HEK293T (cell line): Measurements from ENCODE around the gene GIGYF2.

ENCODE experiments used
- CTCF ChIA-PET: fragments of 350-600 bp; formaldehyde crosslinking; extraction: SDS; loops from one replicate; lab custom pipeline; 2021; ENCODE audit warnings: antibody characterized with exemption, inconsistent platforms; lab: Yijun Ruan, JAX
- POLR2A ChIA-PET: fragments of 350-600 bp; formaldehyde crosslinking; extraction: SDS; loops from one replicate; lab custom pipeline; 2020; ENCODE audit warnings: antibody characterized with exemption, inconsistent platforms; lab: Yijun Ruan, JAX
- DNase-seq: peaks from one replicate; pipeline ENCODE4 v3.0.0; 2012; ENCODE audit warnings: mixed read lengths; ENCODE audit errors: extremely low spot score
- ARNT ChIP-seq: fragments of 450-650 bp; IDR thresholded peaks from 2 replicates; pipeline ENCODE4 v1.6.1; 2017; ENCODE audit warnings: mild to moderate bottlenecking
- BHLHE40 ChIP-seq: fragments of 450-650 bp; IDR thresholded peaks from 2 replicates; pipeline ENCODE4 v1.6.1; 2016; ENCODE audit warnings: mild to moderate bottlenecking, moderate library complexity, borderline replicate concordance
- CTBP1 ChIP-seq: fragments of 450-650 bp; IDR thresholded peaks from 2 replicates; pipeline ENCODE4 v1.6.1; 2016; ENCODE audit warnings: borderline replicate concordance
- ELF4 ChIP-seq: fragments of 450-650 bp; IDR thresholded peaks from 2 replicates; pipeline ENCODE4 v1.6.1; 2017; ENCODE audit warnings: antibody characterized with exemption
- FOXA1 ChIP-seq: fragments of 450-650 bp; IDR thresholded peaks from 2 replicates; pipeline ENCODE4 v1.6.1; 2016; ENCODE audit warnings: mild to moderate bottlenecking
- FOXK2 ChIP-seq: fragments of 450-650 bp; IDR thresholded peaks from 2 replicates; pipeline ENCODE4 v1.6.1; 2016; ENCODE audit warnings: mild to moderate bottlenecking
- FOXM1 ChIP-seq: fragments of 450-650 bp; IDR thresholded peaks from 2 replicates; pipeline ENCODE4 v1.6.1; 2017; ENCODE audit warnings: mild to moderate bottlenecking, borderline replicate concordance
- HDGF ChIP-seq: fragments of 450-650 bp; IDR thresholded peaks from 2 replicates; pipeline ENCODE4 v1.6.1; 2017; ENCODE audit warnings: antibody characterized with exemption, borderline replicate concordance
- L3MBTL2 ChIP-seq: fragments of 450-650 bp; conservative IDR thresholded peaks from 2 replicates; pipeline ENCODE4 v1.6.1; 2016; ENCODE audit warnings: mild to moderate bottlenecking
- LEF1 ChIP-seq: fragments of 450-650 bp; IDR thresholded peaks from 2 replicates; pipeline ENCODE4 v1.6.1; 2017; ENCODE audit warnings: mild to moderate bottlenecking, borderline replicate concordance
- NFRKB ChIP-seq: fragments of 450-650 bp; IDR thresholded peaks from 2 replicates; pipeline ENCODE4 v1.6.1; 2016; ENCODE audit warnings: mild to moderate bottlenecking, moderate library complexity
- PKNOX1 ChIP-seq: fragments of 450-650 bp; IDR thresholded peaks from 2 replicates; pipeline ENCODE4 v1.6.1; 2016
- SP1 ChIP-seq: fragments of 450-650 bp; IDR thresholded peaks from 2 replicates; pipeline ENCODE4 v1.6.1; 2017
- SUZ12 ChIP-seq: fragments of 450-650 bp; IDR thresholded peaks from 2 replicates; pipeline ENCODE4 v1.6.1; 2016; ENCODE audit warnings: mild to moderate bottlenecking
- TARDBP ChIP-seq: fragments of 450-650 bp; IDR thresholded peaks from 2 replicates; pipeline ENCODE4 v1.6.1; 2016
- ZNF384 ChIP-seq: fragments of 450-650 bp; IDR thresholded peaks from 2 replicates; pipeline ENCODE4 v1.6.1; 2016

GIGYF2 gene

GRCh38 chr2:232810444-232810843 lies 113.3 kb downstream of the GIGYF2 start:
- ChIA-PET CTCF (no interaction called here), POLR2A (interaction anchor here (0.6 kb wide), 1 partner anchor 40 kb away, joined by 3 read pairs; no protein-coding TSS in a partner anchor)
- no peak for DNase-seq
- no peak for TF ChIP-seq SP1
- TF ChIP-seq CTBP1: no peak
- no peak for TF ChIP-seq BHLHE40

- POLR2A ChIA-PET: no interaction called here
- TF ChIP-seq SUZ12 (no peak), LEF1 (no peak), BHLHE40 (no peak), TARDBP (no peak), HDGF (no peak), ELF4 (no peak), FOXK2 (no peak), L3MBTL2 (no peak), PKNOX1 (no peak), ZNF384 (no peak), SP1 (no peak), NFRKB (no peak), FOXA1 (no peak), FOXM1 (no peak), CTBP1 (no peak)
- DNase-seq: no peak
- CTCF ChIA-PET: no interaction called here
Measured at GRCh38 chr2:232815569-232815968, 118.4 kb downstream of the GIGYF2 start.

- ChIA-PET CTCF (no interaction called here), POLR2A (no interaction called here)
- no peak for TF ChIP-seq LEF1
- no peak for TF ChIP-seq L3MBTL2
- TF ChIP-seq PKNOX1: no peak
- TF ChIP-seq FOXK2: no peak
- no peak for TF ChIP-seq ELF4
- no peak for TF ChIP-seq ARNT
- no peak for TF ChIP-seq FOXM1
- no peak for TF ChIP-seq BHLHE40
- TF ChIP-seq NFRKB: no peak
- TF ChIP-seq ZNF384: no peak
- TF ChIP-seq CTBP1: no peak
- no peak for TF ChIP-seq HDGF
- TF ChIP-seq SUZ12: no peak
- no peak for DNase-seq
Measured at GRCh38 chr2:232816657-232817056, 119.5 kb downstream of the GIGYF2 start.

- CTCF ChIA-PET: no interaction called here
- DNase-seq: no peak
- POLR2A ChIA-PET: no interaction called here
- no peak for TF ChIP-seq NFRKB
- no peak for TF ChIP-seq ARNT
- TF ChIP-seq ELF4: no peak
- no peak for TF ChIP-seq FOXK2
- no peak for TF ChIP-seq CTBP1
- TF ChIP-seq FOXA1: no peak
- TF ChIP-seq FOXM1: no peak
- no peak for TF ChIP-seq TARDBP
Measured at GRCh38 chr2:232817756-232818155, 120.6 kb downstream of the GIGYF2 start.

GRCh38 chr2:232829988-232830387 lies 132.9 kb downstream of the GIGYF2 start:
- DNase-seq: no peak
- CTCF ChIA-PET: no interaction called here
- POLR2A ChIA-PET: no interaction called here
- no peak for TF ChIP-seq HDGF
- TF ChIP-seq CTBP1: no peak
- no peak for TF ChIP-seq FOXK2
- TF ChIP-seq ZNF384: no peak
- TF ChIP-seq L3MBTL2: no peak
- TF ChIP-seq FOXA1: no peak
- no peak for TF ChIP-seq BHLHE40
- TF ChIP-seq NFRKB: no peak
- no peak for TF ChIP-seq SP1
- TF ChIP-seq SUZ12: no peak
- no peak for TF ChIP-seq FOXM1
- no peak for TF ChIP-seq ELF4

GRCh38 chr2:232831496-232831895 lies 134.4 kb downstream of the GIGYF2 start:
- no peak for DNase-seq
- TF ChIP-seq FOXM1 (no peak), NFRKB (no peak), ZNF384 (no peak), ARNT (no peak), SUZ12 (no peak), FOXK2 (no peak), L3MBTL2 (no peak), BHLHE40 (no peak), HDGF (no peak), PKNOX1 (no peak), CTBP1 (no peak), LEF1 (no peak), TARDBP (no peak), ELF4 (no peak), FOXA1 (no peak), SP1 (no peak)
- POLR2A ChIA-PET: no interaction called here
- CTCF ChIA-PET: interaction anchor here (0.6 kb wide), 1 partner anchor 70 kb away, joined by 3 read pairs; no protein-coding TSS in a partner anchor
